H54 (cell line): Measurements from ENCODE around the gene ABCG8.

Experiments
- DNase-seq: peaks from one replicate; pipeline ENCODE4 v3.0.0; 2011; ENCODE audit warnings: low spot score, mixed read lengths; ENCODE audit not compliant: insufficient read length
- FAIRE-seq: peaks from 3 replicates; lab custom pipeline; 2011; peaks lifted over from hg19 to GRCh38; lab: Jason Lieb, UNC
- POLR2A ChIP-seq: IDR thresholded peaks from 2 replicates; pipeline ENCODE4 v1.6.1; 2011; ENCODE audit warnings: low read depth, mild to moderate bottlenecking, low read length

The ABCG8 gene

DNA sequence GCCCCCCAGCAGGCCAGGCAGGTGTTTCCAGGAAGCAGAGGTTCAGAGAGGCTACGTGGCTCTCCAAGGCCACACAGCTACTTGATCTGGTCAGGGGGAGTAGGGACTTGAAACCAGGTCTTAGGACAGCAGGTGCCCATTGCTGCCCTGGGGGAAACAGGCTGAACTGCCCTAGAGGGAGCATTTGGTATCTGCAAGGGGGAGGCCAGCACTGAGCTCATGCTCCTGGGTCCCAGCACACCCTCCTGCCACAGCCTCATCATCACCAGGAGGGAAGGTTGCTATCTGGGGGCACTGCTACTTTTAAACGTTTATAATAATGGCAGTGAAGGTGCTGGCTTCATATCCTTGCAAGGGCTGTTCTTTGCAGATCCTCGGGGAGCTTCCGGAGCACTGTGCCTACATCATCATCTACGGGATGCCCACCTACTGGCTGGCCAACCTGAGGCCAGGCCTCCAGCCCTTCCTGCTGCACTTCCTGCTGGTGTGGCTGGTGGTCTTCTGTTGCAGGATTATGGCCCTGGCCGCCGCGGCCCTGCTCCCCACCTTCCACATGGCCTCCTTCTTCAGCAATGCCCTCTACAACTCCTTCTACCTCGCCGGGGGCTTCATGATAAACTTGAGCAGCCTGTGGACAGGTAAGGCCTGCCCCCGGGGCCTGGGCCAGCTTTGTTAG, 36.1 kb downstream of the ABCG8 start:
- no peak for TF ChIP-seq POLR2A
- FAIRE-seq (no peak), DNase-seq (no peak)

- no peak for TF ChIP-seq POLR2A
- FAIRE-seq (peak; percentile 36), DNase-seq (peak; percentile 67)
Observed at GRCh38 chr2:43877782-43878464, 39.2 kb downstream of the ABCG8 start.

DNA sequence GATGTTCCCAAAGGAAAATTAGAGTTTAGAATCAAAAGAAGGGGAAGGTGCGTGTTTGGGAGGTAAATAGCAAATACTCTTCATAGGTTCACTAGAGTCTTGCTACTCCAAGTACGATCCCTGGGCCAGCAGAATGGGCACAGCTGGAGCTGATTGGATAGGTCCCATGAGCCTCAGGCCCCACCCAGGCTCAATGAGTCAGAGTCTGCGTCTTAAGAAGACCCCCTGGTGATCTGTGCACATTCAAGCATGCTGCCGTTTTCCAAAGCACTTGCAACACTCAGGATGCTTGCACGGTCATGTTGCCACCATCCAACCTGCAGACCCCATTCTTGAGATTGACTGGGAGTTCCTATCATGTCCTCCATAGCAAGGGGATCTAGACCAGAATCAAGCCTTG, 40.5 kb downstream of the ABCG8 start:
- DNase-seq: peak; percentile 34
- no peak for FAIRE-seq
- no peak for TF ChIP-seq POLR2A

GRCh38 chr2:43880471-43880870, 41.7 kb downstream of the ABCG8 start:
- FAIRE-seq (no peak), DNase-seq (no peak)
- no peak for TF ChIP-seq POLR2A

- no peak for TF ChIP-seq POLR2A
- DNase-seq (no peak), FAIRE-seq (no peak)
Observed at GRCh38 chr2:43880952-43881351, 42.2 kb downstream of the ABCG8 start.

- FAIRE-seq: no peak
- DNase-seq: no peak
Observed at GRCh38 chr2:43882312-43882711, 43.5 kb downstream of the ABCG8 start.

DNA sequence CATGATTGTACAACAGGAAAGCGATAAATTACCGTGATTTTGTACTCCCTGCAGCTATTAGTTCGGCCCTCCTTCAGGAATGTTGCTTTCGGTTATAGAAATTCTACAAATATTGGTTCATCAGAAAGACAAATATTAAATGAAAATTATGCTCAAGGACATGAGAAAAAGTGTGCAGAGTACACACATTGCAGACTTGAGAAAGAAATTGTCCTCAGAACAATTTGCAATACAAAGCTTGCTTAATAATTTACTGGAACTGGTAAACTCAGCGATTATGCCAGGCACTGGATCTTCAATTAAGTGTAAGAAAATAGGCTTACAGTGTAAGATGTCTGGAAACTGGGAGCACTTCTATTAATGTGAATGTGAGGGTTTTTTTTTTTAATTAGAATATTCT, 45.9 kb downstream of the ABCG8 start:
- no peak for TF ChIP-seq POLR2A
- DNase-seq: no peak
- no peak for FAIRE-seq

More at GRCh38 chr2:43882312-43882711, 43.5 kb downstream of the ABCG8 start:
- TF ChIP-seq POLR2A: no peak

DNA sequence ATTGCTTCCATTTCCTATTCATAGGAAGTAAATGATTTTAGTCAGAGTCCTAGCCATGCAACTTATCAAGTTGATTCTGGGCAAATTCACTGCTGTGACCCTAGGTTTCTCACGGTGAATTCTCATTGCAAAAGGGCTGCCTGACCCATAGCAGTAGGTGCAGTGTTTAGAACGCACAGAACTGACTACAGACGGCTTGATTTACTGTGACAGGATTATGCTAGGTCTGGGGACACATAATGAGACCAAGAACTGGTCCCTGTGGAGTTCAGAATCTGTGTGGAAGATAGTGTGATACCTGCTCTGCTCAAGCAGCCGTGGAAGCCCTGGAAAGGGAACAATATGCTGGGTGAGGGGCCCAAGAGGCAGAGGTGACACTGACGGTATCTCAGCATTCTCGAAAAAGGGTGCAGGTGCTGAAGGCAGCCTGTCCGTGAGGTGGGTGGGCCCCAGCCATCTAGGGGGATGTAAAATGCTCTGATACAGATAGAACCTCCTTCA, 46.4 kb downstream of the ABCG8 start:
- FAIRE-seq: no peak
- TF ChIP-seq POLR2A: no peak
- DNase-seq: no peak

- FAIRE-seq (no peak), DNase-seq (no peak)
Observed at GRCh38 chr2:43887176-43887575, 48.4 kb downstream of the ABCG8 start.

DNA sequence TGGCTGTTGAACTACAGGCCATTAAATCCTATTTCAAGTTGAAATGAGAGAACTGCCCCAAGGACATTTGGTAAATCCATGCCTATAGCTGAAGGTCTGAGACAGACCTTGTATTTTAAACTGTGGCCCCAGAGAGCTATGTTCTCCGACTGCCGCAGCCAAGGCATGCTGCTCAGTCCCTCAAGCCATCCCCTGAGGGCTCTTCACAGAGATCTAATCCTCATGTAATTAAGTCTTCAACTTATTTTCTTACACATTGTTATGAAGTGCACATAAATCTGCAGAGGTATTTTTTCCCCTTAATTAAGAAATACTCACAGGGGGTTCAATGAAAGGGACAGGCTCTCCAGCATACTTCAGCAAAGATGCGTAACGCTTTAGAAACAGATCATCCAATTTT, 50.6 kb downstream of the ABCG8 start:
- FAIRE-seq: no peak

More at GRCh38 chr2:43887176-43887575, 48.4 kb downstream of the ABCG8 start:
- no peak for TF ChIP-seq POLR2A

GRCh38 chr2:43890855-43891254, 52.1 kb downstream of the ABCG8 start:
- TF ChIP-seq POLR2A: no peak
- peak; percentile 43 for FAIRE-seq
- DNase-seq: no peak

More for the DNA sequence above, 50.6 kb downstream of the ABCG8 start:
- TF ChIP-seq POLR2A: no peak
- DNase-seq: no peak

GRCh38 chr2:43894743-43895142, 56.0 kb downstream of the ABCG8 start:
- TF ChIP-seq POLR2A: no peak
- DNase-seq (no peak), FAIRE-seq (no peak)

DNA sequence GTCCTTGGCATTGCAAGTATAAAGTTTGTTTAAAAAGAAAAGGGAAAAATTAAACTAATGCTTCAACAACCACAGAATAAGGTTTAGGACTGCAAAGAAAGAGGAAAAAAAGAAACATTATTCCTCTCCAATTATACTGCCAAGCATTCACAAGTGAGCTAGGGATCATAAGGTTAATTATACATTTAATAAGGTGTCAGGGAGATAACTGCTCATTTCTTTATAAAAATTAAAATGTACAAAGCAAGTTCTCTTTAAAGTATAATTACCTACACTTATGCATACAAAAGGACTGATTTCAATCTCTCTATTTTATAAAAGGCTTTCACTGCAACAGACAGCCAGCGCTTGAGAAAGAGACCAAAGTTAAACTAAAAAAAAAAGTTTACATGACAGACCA, 58.1 kb downstream of the ABCG8 start:
- FAIRE-seq (no peak), DNase-seq (no peak)
- TF ChIP-seq POLR2A: no peak

DNA sequence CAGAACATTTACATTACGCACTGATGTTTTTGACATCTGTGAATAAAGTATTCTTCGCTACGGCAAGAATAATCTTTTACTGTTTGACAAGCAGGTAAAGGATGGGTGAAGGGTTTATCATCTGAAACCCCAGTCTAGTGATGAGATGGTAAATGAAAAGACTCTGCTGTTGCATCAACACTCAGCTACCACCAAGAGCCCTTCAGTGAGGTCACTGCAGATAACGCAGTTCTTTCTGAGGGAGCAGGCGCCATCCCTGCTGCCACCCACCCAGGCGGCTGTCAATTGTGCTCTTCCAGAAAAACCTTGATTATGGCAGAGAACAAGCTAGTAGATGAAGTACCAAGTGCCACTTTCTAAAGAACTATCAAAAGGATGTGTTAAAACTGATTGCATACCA, 58.7 kb downstream of the ABCG8 start:
- no peak for DNase-seq
- no peak for TF ChIP-seq POLR2A
- no peak for FAIRE-seq
